CD8-positive, alpha-beta memory T cell (primary cell): ENCODE data around the gene SAMD13. TPM values are rescaled to one million over a fixed set of nuclear protein-coding genes. Genes with fewer than 3 reads are reported as not detected.
A peak's percentile ranks its signal among the peaks of the same experiment; 100 is the strongest.

Experiments
- CTCF ChIA-PET: fragments of 350-600 bp; sonication (Branson Sonifier 250); formaldehyde crosslinking; loops from one replicate; lab custom pipeline; 2021; ENCODE audit warnings: antibody characterized with exemption; lab: Charles Lee
- POLR2A ChIA-PET: fragments of 350-600 bp; sonication (Branson Sonifier 250); formaldehyde crosslinking; loops from one replicate; lab custom pipeline; 2021; ENCODE audit warnings: antibody characterized with exemption; lab: Charles Lee
- DNase-seq, 5 donors: peaks; one replicate each; pipeline versions ENCODE4 v3.0.0 to v3.0.0-alpha.2; 2020 to 2022; ENCODE audit warnings: mixed read lengths in 1 of 5
- H3K27ac ChIP-seq: one replicate; pipeline ENCODE4 v1.7.0; 2013; ENCODE audit warnings: low read depth, mild to moderate bottlenecking, low read length, moderate library complexity
- H3K27me3 ChIP-seq: 2 replicates; pipeline ENCODE4 v1.7.0; 2013; ENCODE audit warnings: low read length, mild to moderate bottlenecking; ENCODE audit not compliant: insufficient read depth, poor library complexity, severe bottlenecking
- H3K36me3 ChIP-seq: 2 replicates; pipeline ENCODE4 v1.7.0; 2013; ENCODE audit warnings: mild to moderate bottlenecking, low read length, moderate library complexity; ENCODE audit not compliant: insufficient read depth
- H3K4me1 ChIP-seq: 2 replicates; pipeline ENCODE4 v1.7.0; 2013; ENCODE audit warnings: mild to moderate bottlenecking, low read length, moderate library complexity; ENCODE audit not compliant: insufficient read depth
- H3K4me3 ChIP-seq: 2 replicates; pipeline ENCODE4 v1.7.0; 2013; ENCODE audit warnings: mild to moderate bottlenecking, low read length
- H3K9me3 ChIP-seq: 2 replicates; pipeline ENCODE4 v1.7.0; 2013; ENCODE audit warnings: mild to moderate bottlenecking, low read length
- H3K27ac Mint-ChIP-seq, 8 donors: one replicate each; pipeline ENCODE4 v1.8.0; 2020 to 2021; ENCODE audit warnings: mixed read lengths in 8 of 8, mild to moderate bottlenecking in 6 of 8, inconsistent platforms in 3 of 8, moderate library complexity in 3 of 8
- H3K27me3 Mint-ChIP-seq, 2 donors: one replicate each; pipeline ENCODE4 v1.8.0; 2020 to 2021; ENCODE audit warnings: mixed read lengths in 2 of 2, mild to moderate bottlenecking in 1 of 2, moderate library complexity in 1 of 2
- H3K36me3 Mint-ChIP-seq, 3 donors: one replicate each; pipeline ENCODE4 v1.8.0; 2020 to 2021; ENCODE audit warnings: mixed read lengths in 3 of 3, inconsistent platforms in 1 of 3, mild to moderate bottlenecking in 1 of 3
- H3K4me1 Mint-ChIP-seq, 3 donors: one replicate each; pipeline ENCODE4 v1.8.0; 2020 to 2021; ENCODE audit warnings: mixed read lengths in 3 of 3, inconsistent platforms in 1 of 3, mild to moderate bottlenecking in 1 of 3
- H3K4me3 Mint-ChIP-seq, 7 donors: one replicate each; pipeline ENCODE4 v1.8.0; 2020 to 2021; ENCODE audit warnings: mixed read lengths in 7 of 7, mild to moderate bottlenecking in 6 of 7, moderate library complexity in 4 of 7, inconsistent platforms in 2 of 7
- H3K9me3 Mint-ChIP-seq, 5 donors: one replicate each; pipeline ENCODE4 v1.8.0; 2020 to 2022; ENCODE audit warnings: mixed read lengths in 5 of 5, mild to moderate bottlenecking in 3 of 5, moderate library complexity in 2 of 5, inconsistent platforms in 1 of 5
- polyA plus RNA-seq: library from polyadenylated mRNA; unstranded; fragments of 300-500 nt; fragmentation: Illumina TruSeq; gene quantifications from one replicate; pipeline ENCODE4 v1.2.3, GENCODE V29; 2021
- total RNA-seq, 2 experiments: library from RNA; stranded (reverse); gene quantifications; one replicate each; pipeline ENCODE4 v1.2.3, GENCODE V29; 2021

The SAMD13 gene
- total and polyA plus RNA-seq, 3 experiments from 2014 or later, result 0.35 to 0.48 (median 0.39) TPM

GRCh38 chr1:84327830-84328229, 26.3 kb downstream of the SAMD13 start:
- no peak overlapping the region for H3K4me3 ChIP-seq
- CTCF ChIA-PET, result interaction anchor here (0.6 kb wide), 1 partner anchor 626 kb away, joined by 3 read pairs; no protein-coding TSS in a partner anchor
- H3K4me3 Mint-ChIP-seq, result no peak overlapping the region

GRCh38 chr1:84330125-84330984, 28.8 kb downstream of the SAMD13 start:
- peaks cover 1 to 3% (median 2%) of the 10 kb centered on the region in 5 donors for H3K9me3 Mint-ChIP-seq
- H3K4me3 ChIP-seq, result no peak overlapping the region
- peaks cover 0 to 6% (median 0%) of the 10 kb centered on the region in 3 donors for H3K4me1 Mint-ChIP-seq
- H3K27ac ChIP-seq, result no peak overlapping the region
- H3K27ac Mint-ChIP-seq, result no peak overlapping the region
- no peaks in the 10 kb centered on the region for H3K36me3 ChIP-seq
- H3K27me3 Mint-ChIP-seq, result no peaks in the 10 kb centered on the region
- no peak for DNase-seq
- H3K27me3 ChIP-seq, result no peaks in the 10 kb centered on the region
- H3K9me3 ChIP-seq, result no peaks in the 10 kb centered on the region
- ChIA-PET POLR2A (no interaction called here), CTCF (no interaction called here)
- H3K4me1 ChIP-seq, result no peaks in the 10 kb centered on the region
- no peak overlapping the region for H3K4me3 Mint-ChIP-seq
- no peaks in the 10 kb centered on the region for H3K36me3 Mint-ChIP-seq

More at GRCh38 chr1:84327830-84328229, 26.3 kb downstream of the SAMD13 start:
- no peak for DNase-seq
- POLR2A ChIA-PET, result no interaction called here
- Histone ChIP-seq H3K27me3 (no peaks in the 10 kb centered on the region), H3K4me1 (no peaks in the 10 kb centered on the region), H3K9me3 (no peaks in the 10 kb centered on the region), H3K36me3 (no peaks in the 10 kb centered on the region), H3K27ac (no peak overlapping the region)
- H3K36me3 Mint-ChIP-seq, result peaks cover 0 to 5% (median 0%) of the 10 kb centered on the region in 3 donors
- no peaks in the 10 kb centered on the region for H3K4me1 Mint-ChIP-seq
- no peak overlapping the region for H3K27ac Mint-ChIP-seq
- peaks cover 0 to 2% (median 0%) of the 10 kb centered on the region in 5 donors for H3K9me3 Mint-ChIP-seq
- peaks cover 0 to 4% of the 10 kb centered on the region in 2 donors for H3K27me3 Mint-ChIP-seq

- Histone ChIP-seq H3K9me3 (no peaks in the 10 kb centered on the region), H3K4me3 (no peak overlapping the region), H3K27me3 (peaks cover 3% of the 10 kb centered on the region), H3K27ac (no peak overlapping the region), H3K4me1 (no peaks in the 10 kb centered on the region), H3K36me3 (no peaks in the 10 kb centered on the region)
- H3K27ac Mint-ChIP-seq, result peak overlapping the region in 1 of 8 donors; percentile 47
- ChIA-PET POLR2A (no interaction called here), CTCF (no interaction called here)
- H3K4me3 Mint-ChIP-seq, result no peak overlapping the region
- H3K27me3 Mint-ChIP-seq, result peaks cover 9 to 27% of the 10 kb centered on the region in 2 donors
- peaks cover 0 to 31% (median 3%) of the 10 kb centered on the region in 3 donors for H3K36me3 Mint-ChIP-seq
- H3K4me1 Mint-ChIP-seq, result peaks cover 0 to 4% (median 0%) of the 10 kb centered on the region in 3 donors
- DNase-seq, result no peak
- peaks cover 3 to 34% (median 25%) of the 10 kb centered on the region in 5 donors for H3K9me3 Mint-ChIP-seq
Measured at GRCh38 chr1:84339503-84339902, 38.0 kb downstream of the SAMD13 start.

GRCh38 chr1:84344286-84344685, 42.8 kb downstream of the SAMD13 start:
- no peak overlapping the region for H3K27ac ChIP-seq
- peaks cover 0 to 5% (median 0%) of the 10 kb centered on the region in 3 donors for H3K36me3 Mint-ChIP-seq
- H3K4me3 Mint-ChIP-seq, result no peak overlapping the region
- peaks cover 5 to 7% of the 10 kb centered on the region in 2 donors for H3K27me3 Mint-ChIP-seq
- no peak overlapping the region for H3K27ac Mint-ChIP-seq
- POLR2A ChIA-PET, result interaction anchor here (0.6 kb wide), 1 partner anchor 897 kb away, joined by 13 read pairs; no protein-coding TSS in a partner anchor
- no peaks in the 10 kb centered on the region for H3K36me3 ChIP-seq
- no peak for DNase-seq
- H3K4me1 ChIP-seq, result no peaks in the 10 kb centered on the region
- no peak overlapping the region for H3K4me3 ChIP-seq
- CTCF ChIA-PET, result no interaction called here
- H3K27me3 ChIP-seq, result peaks cover 3% of the 10 kb centered on the region
- H3K4me1 Mint-ChIP-seq, result no peaks in the 10 kb centered on the region
- H3K9me3 Mint-ChIP-seq, result no peaks in the 10 kb centered on the region
- no peaks in the 10 kb centered on the region for H3K9me3 ChIP-seq

- ChIA-PET CTCF (no interaction called here), POLR2A (no interaction called here)
- no peak for DNase-seq
- H3K27ac Mint-ChIP-seq, result no peak overlapping the region
- H3K9me3 Mint-ChIP-seq, result no peaks in the 10 kb centered on the region
- no peak overlapping the region for H3K4me3 ChIP-seq
- no peaks in the 10 kb centered on the region for H3K4me1 Mint-ChIP-seq
- H3K27ac ChIP-seq, result no peak overlapping the region
- H3K27me3 ChIP-seq, result peaks cover 3% of the 10 kb centered on the region
- H3K36me3 ChIP-seq, result no peaks in the 10 kb centered on the region
- H3K4me1 ChIP-seq, result no peaks in the 10 kb centered on the region
- peaks cover 0 to 5% (median 0%) of the 10 kb centered on the region in 3 donors for H3K36me3 Mint-ChIP-seq
- H3K4me3 Mint-ChIP-seq, result no peak overlapping the region
- no peaks in the 10 kb centered on the region for H3K9me3 ChIP-seq
- peaks cover 0 to 2% of the 10 kb centered on the region in 2 donors for H3K27me3 Mint-ChIP-seq
Measured at GRCh38 chr1:84345220-84345619, 43.7 kb downstream of the SAMD13 start.

GRCh38 chr1:84347271-84347931, 45.9 kb downstream of the SAMD13 start:
- H3K4me3 Mint-ChIP-seq, result no peak overlapping the region
- no peaks in the 10 kb centered on the region for H3K9me3 ChIP-seq
- no peak overlapping the region for H3K27ac ChIP-seq
- no peak overlapping the region for H3K4me3 ChIP-seq
- POLR2A ChIA-PET, result no interaction called here
- H3K4me1 Mint-ChIP-seq, result no peaks in the 10 kb centered on the region
- no peaks in the 10 kb centered on the region for H3K27me3 Mint-ChIP-seq
- no peak overlapping the region for H3K27ac Mint-ChIP-seq
- no peak for DNase-seq
- no peaks in the 10 kb centered on the region for H3K4me1 ChIP-seq
- H3K36me3 ChIP-seq, result no peaks in the 10 kb centered on the region
- no peaks in the 10 kb centered on the region for H3K36me3 Mint-ChIP-seq
- CTCF ChIA-PET, result no interaction called here
- H3K9me3 Mint-ChIP-seq, result no peaks in the 10 kb centered on the region
- H3K27me3 ChIP-seq, result no peaks in the 10 kb centered on the region

GRCh38 chr1:84347932-84348555, 46.5 kb downstream of the SAMD13 start:
- ChIA-PET POLR2A (no interaction called here), CTCF (no interaction called here)
- H3K4me3 Mint-ChIP-seq, result no peak overlapping the region
- Histone ChIP-seq H3K27me3 (no peaks in the 10 kb centered on the region), H3K27ac (no peak overlapping the region), H3K9me3 (no peaks in the 10 kb centered on the region), H3K4me3 (no peak overlapping the region), H3K36me3 (no peaks in the 10 kb centered on the region), H3K4me1 (no peaks in the 10 kb centered on the region)
- H3K4me1 Mint-ChIP-seq, result no peaks in the 10 kb centered on the region
- no peaks in the 10 kb centered on the region for H3K9me3 Mint-ChIP-seq
- no peak overlapping the region for H3K27ac Mint-ChIP-seq
- no peak for DNase-seq
- no peaks in the 10 kb centered on the region for H3K27me3 Mint-ChIP-seq
- no peaks in the 10 kb centered on the region for H3K36me3 Mint-ChIP-seq

- Mint-ChIP-seq H3K27ac (no peak overlapping the region), H3K27me3 (peaks cover under 1 to 1% of the 10 kb centered on the region in 2 donors), H3K4me1 (no peaks in the 10 kb centered on the region), H3K4me3 (no peak overlapping the region), H3K9me3 (no peaks in the 10 kb centered on the region), H3K36me3 (no peaks in the 10 kb centered on the region)
- ChIA-PET CTCF (no interaction called here), POLR2A (no interaction called here)
- no peak for DNase-seq
- H3K4me3 ChIP-seq, result no peak overlapping the region
- H3K36me3 ChIP-seq, result no peaks in the 10 kb centered on the region
- H3K9me3 ChIP-seq, result no peaks in the 10 kb centered on the region
- no peak overlapping the region for H3K27ac ChIP-seq
- no peaks in the 10 kb centered on the region for H3K27me3 ChIP-seq
- H3K4me1 ChIP-seq, result no peaks in the 10 kb centered on the region
Measured at GRCh38 chr1:84348759-84349158, 47.3 kb downstream of the SAMD13 start.
